Loucy (cell line): ENCODE data around the gene SEC62.

Experiments used
- H2AFZ ChIP-seq: fragments of 200-600 bp; sonication (generic); 2 replicates; pipeline ENCODE4 v1.6.0; 2016; ENCODE audit warnings: antibody characterized with exemption, mild to moderate bottlenecking, low read length, moderate library complexity
- H3F3A ChIP-seq: fragments of 200-600 bp; 2 replicates; pipeline ENCODE4 v1.6.0; 2016; ENCODE audit warnings: antibody characterized with exemption, low read depth, mild to moderate bottlenecking
- H3K27me3 ChIP-seq: fragments of 200-600 bp; sonication (generic); 2 replicates; pipeline ENCODE4 v1.6.1; 2014; ENCODE audit warnings: low read length, mild to moderate bottlenecking; ENCODE audit not compliant: insufficient read depth, poor library complexity, severe bottlenecking
- H3K36me3 ChIP-seq: fragments of 200-600 bp; sonication (generic); 2 replicates; pipeline ENCODE4 v1.6.1; 2016; ENCODE audit warnings: low read length; ENCODE audit not compliant: insufficient read depth
- H3K4me1 ChIP-seq: fragments of 200-600 bp; sonication (generic); 2 replicates; pipeline ENCODE4 v1.5.1; 2014; ENCODE audit warnings: low read length, mild to moderate bottlenecking; ENCODE audit not compliant: insufficient read depth, poor library complexity, severe bottlenecking
- H3K4me2 ChIP-seq: fragments of 200-600 bp; sonication (generic); 2 replicates; pipeline ENCODE4 v1.6.0; 2014; ENCODE audit warnings: antibody characterized with exemption, low read length, low read depth, mild to moderate bottlenecking; ENCODE audit not compliant: poor library complexity, severe bottlenecking
- H3K4me3 ChIP-seq: fragments of 200-600 bp; sonication (generic); 2 replicates; pipeline ENCODE4 v1.5.1; 2014; ENCODE audit warnings: low read length, mild to moderate bottlenecking, mixed read lengths; ENCODE audit not compliant: poor library complexity, severe bottlenecking
- H3K79me2 ChIP-seq: fragments of 200-600 bp; sonication (generic); 2 replicates; pipeline ENCODE4 v1.6.1; 2014; ENCODE audit warnings: low read length; ENCODE audit not compliant: insufficient read depth
- H3K9ac ChIP-seq: fragments of 200-600 bp; sonication (generic); 2 replicates; pipeline ENCODE4 v1.6.0; 2014; ENCODE audit warnings: mild to moderate bottlenecking, low read depth, low read length, moderate library complexity; ENCODE audit not compliant: poor library complexity, severe bottlenecking
- H3K9me2 ChIP-seq: fragments of 200-600 bp; sonication (generic); replicated peaks from 2 replicates; pipeline ENCODE4 v1.6.1; 2016; ENCODE audit warnings: low read depth, low read length, mixed read lengths
- H3K9me3 ChIP-seq: fragments of 200-600 bp; sonication (generic); 2 replicates; pipeline ENCODE4 v1.6.1; 2014; ENCODE audit warnings: mild to moderate bottlenecking, antibody characterized with exemption, low read length, low read depth; ENCODE audit not compliant: insufficient read depth
- H4K20me1 ChIP-seq: fragments of 200-600 bp; sonication (generic); 2 replicates; pipeline ENCODE4 v1.6.0; 2014; ENCODE audit warnings: antibody characterized with exemption, low read length, mild to moderate bottlenecking; ENCODE audit not compliant: insufficient read depth, poor library complexity, severe bottlenecking
- CTCF ChIP-seq: fragments of 200-600 bp; sonication (generic); conservative IDR thresholded peaks from 2 replicates; pipeline ENCODE4 v1.5.1; 2014; ENCODE audit warnings: mild to moderate bottlenecking, antibody characterized with exemption, low read length
- EZH2phosphoT487 ChIP-seq: fragments of 200-600 bp; IDR thresholded peaks from 2 replicates; pipeline ENCODE4 v1.6.1; 2018; ENCODE audit warnings: antibody characterized with exemption, mild to moderate bottlenecking, moderate library complexity, borderline replicate concordance

Gene SEC62

GRCh38 chr3:170002231-170002630 is 35.6 kb downstream of the SEC62 start:
- H2AFZ ChIP-seq, result no peak overlapping the region
- TF ChIP-seq CTCF, result no peak
- TF ChIP-seq EZH2phosphoT487, result no peak
- no peaks in the 10 kb centered on the region for H3K79me2 ChIP-seq
- H3K9ac ChIP-seq, result no peak overlapping the region
- H3K9me2 ChIP-seq, result no peaks in the 10 kb centered on the region
- H4K20me1 ChIP-seq, result no peaks in the 10 kb centered on the region
- no peaks in the 10 kb centered on the region for H3K27me3 ChIP-seq
- no peak overlapping the region for H3K4me2 ChIP-seq
- H3F3A ChIP-seq, result no peaks in the 10 kb centered on the region
- H3K36me3 ChIP-seq, result no peaks in the 10 kb centered on the region
- H3K4me1 ChIP-seq, result peaks cover 15% of the 10 kb centered on the region
- no peak overlapping the region for H3K4me3 ChIP-seq
- H3K9me3 ChIP-seq, result no peaks in the 10 kb centered on the region

- H4K20me1 ChIP-seq, result no peaks in the 10 kb centered on the region
- peak overlapping the region; percentile 61 for H2AFZ ChIP-seq
- peaks cover 16% of the 10 kb centered on the region for H3K4me1 ChIP-seq
- no peaks in the 10 kb centered on the region for H3K27me3 ChIP-seq
- H3F3A ChIP-seq, result no peaks in the 10 kb centered on the region
- no peak for TF ChIP-seq EZH2phosphoT487
- no peak for TF ChIP-seq CTCF
- no peaks in the 10 kb centered on the region for H3K79me2 ChIP-seq
- H3K4me2 ChIP-seq, result peak overlapping the region; percentile 41
- no peaks in the 10 kb centered on the region for H3K9me3 ChIP-seq
- H3K36me3 ChIP-seq, result no peaks in the 10 kb centered on the region
- no peaks in the 10 kb centered on the region for H3K9me2 ChIP-seq
- peak overlapping the region; percentile 5 for H3K4me3 ChIP-seq
- no peak overlapping the region for H3K9ac ChIP-seq
These were observed 36.3 kb downstream of the SEC62 start for GRCh38 chr3:170002879-170003278.

- Histone ChIP-seq H3K4me3 (no peak overlapping the region), H3K4me1 (peaks cover 16% of the 10 kb centered on the region), H3K79me2 (no peaks in the 10 kb centered on the region), H2AFZ (0 out of 2 replicates have a peak overlapping the region, but pooled peaks have one; percentile 61), H3K9ac (no peak overlapping the region), H3K9me2 (no peaks in the 10 kb centered on the region), H3K4me2 (no peak overlapping the region), H3F3A (no peaks in the 10 kb centered on the region), H3K27me3 (no peaks in the 10 kb centered on the region), H3K36me3 (no peaks in the 10 kb centered on the region), H4K20me1 (no peaks in the 10 kb centered on the region), H3K9me3 (no peaks in the 10 kb centered on the region)
- TF ChIP-seq CTCF, result no peak
- TF ChIP-seq EZH2phosphoT487, result no peak
These were observed 37.3 kb downstream of the SEC62 start for GRCh38 chr3:170003881-170004356.
